C1 segment of cervical spinal cord (tissue), 14 donors: ENCODE data around the gene PRKCH.

ENCODE experiments used
- DNase-seq, 14 donors: peaks; one replicate each; lab custom pipeline; 2025; lab: John Stamatoyannopoulos, UW

PRKCH gene

GRCh38 chr14:61544448-61545330, 223.3 kb downstream of the PRKCH start:
- DNase-seq, result peak in 8 of 14 donors; percentile 3 to 72 (median 46)

- DNase-seq, result peak in 10 of 14 donors; percentile 28 to 82 (median 68)
These were observed 224.5 kb downstream of the PRKCH start for GRCh38 chr14:61545726-61546455.

DNA sequence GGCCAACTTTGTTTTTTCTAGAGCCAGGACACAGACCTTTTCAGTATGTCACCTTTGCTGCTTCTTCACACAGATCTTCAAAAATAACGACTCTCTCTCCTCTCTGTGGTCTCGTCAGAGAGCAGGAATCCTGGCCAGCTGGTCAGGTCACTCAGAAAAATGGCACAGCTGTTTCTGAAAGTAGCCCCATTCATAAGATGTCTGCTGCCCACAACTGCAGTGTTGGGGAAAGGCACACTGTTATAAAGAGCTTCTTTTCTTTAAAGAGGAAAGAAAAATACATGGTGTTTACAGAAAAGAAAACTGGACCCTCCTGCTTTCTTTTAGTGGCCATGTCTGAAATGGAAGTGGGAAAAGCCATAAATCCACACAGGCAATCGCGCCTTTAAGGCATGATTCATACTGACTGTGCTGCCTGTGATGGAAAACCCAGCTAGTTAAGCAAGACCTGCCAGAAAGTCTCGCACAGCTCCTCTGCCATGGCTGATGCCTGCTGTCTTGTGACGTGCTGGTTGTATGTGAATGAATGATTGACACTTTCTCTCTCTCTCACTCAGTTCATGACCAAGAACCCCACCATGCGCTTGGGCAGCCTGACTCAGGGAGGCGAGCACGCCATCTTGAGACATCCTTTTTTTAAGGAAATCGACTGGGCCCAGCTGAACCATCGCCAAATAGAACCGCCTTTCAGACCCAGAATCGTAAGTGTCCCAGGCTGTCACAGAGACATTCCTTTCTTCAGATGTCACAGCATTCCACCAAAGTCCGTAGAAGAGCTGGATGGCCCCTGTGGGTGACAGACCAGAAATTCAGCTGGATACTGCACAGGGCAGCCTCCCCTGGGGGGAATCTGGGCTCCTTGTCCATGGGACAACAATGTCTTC, 226.0 kb downstream of the PRKCH start:
- DNase-seq, result peak in 1 of 14 donors; percentile 8

DNA sequence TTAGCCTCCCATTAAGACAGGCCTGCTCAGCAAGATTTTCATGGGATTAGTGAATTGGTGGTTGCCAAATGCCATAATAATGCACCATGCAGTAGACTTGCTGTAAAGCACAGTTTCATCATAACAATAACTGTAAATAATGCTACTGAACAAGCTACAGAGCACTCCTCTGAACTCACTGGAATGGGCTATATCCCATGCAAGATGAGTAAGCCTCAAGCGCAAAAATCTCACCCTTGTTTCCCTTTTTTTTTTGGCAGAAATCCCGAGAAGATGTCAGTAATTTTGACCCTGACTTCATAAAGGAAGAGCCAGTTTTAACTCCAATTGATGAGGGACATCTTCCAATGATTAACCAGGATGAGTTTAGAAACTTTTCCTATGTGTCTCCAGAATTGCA, 228.0 kb downstream of the PRKCH start:
- no peak for DNase-seq

DNA sequence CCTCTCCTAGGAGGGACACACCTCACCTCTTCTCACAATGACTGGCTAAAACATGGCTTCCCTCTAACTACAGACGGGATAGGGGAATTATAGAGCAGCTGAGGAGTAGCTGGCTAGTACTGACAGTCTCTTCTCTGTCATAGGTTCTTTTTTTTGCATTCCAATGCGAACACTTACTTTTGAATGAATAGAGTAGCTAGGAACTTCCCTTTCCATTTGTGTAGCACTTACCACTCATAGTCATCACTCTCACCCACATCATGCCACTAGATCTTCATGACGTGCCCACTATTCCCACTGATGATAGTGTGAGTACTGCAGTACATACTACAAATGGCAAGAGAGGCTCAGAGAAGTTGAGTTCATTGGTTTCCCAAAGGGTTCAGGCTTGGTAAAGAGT, 230.0 kb downstream of the PRKCH start:
- no peak for DNase-seq

GRCh38 chr14:61552241-61552640, 230.9 kb downstream of the PRKCH start:
- no peak for DNase-seq

- no peak for DNase-seq
These were observed 232.6 kb downstream of the PRKCH start for GRCh38 chr14:61553730-61554641.

- no peak for DNase-seq
These were observed 233.9 kb downstream of the PRKCH start for GRCh38 chr14:61555056-61555838.

DNA sequence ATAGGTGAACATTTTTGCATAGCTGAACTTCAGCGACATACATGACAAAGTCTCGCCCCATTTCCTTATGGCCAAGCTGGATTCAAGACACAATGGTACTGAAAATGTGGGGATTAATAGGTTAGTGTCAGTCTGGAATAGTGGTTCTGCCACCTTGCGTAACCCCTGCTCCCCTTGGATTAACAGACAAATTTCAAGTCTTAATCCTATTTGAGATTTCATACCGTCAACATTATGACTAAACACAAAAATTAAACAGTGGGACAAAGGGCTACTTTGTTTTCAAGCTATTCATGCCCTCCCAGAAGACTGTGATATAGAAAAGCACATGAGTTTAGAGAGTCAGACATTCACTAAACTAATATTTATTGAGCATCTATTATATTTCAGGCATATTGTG, 235.1 kb downstream of the PRKCH start:
- DNase-seq, result no peak

GRCh38 chr14:61557262-61557661, 235.9 kb downstream of the PRKCH start:
- no peak for DNase-seq

GRCh38 chr14:61557854-61558253, 236.5 kb downstream of the PRKCH start:
- DNase-seq, result no peak

DNA sequence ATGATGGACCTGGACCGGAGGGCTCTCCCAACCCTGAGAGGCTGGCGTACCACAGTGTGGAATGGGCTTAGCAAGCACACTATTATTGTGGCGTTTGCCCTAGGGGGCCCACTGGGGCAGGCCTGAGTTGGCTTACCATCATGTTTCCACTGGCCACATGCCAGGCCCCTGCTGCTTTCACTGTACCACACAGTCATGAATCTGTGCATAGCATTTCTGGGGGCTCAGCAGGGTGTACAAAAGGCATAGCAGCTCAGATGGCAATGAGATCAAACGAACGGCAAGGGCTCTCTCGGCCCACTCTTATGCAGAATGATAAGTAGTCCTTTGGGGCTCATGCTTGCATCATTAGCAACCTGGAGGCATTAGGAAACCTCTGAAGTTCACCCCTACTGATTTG, 236.9 kb downstream of the PRKCH start:
- peak in 1 of 14 donors; percentile 5 for DNase-seq

DNA sequence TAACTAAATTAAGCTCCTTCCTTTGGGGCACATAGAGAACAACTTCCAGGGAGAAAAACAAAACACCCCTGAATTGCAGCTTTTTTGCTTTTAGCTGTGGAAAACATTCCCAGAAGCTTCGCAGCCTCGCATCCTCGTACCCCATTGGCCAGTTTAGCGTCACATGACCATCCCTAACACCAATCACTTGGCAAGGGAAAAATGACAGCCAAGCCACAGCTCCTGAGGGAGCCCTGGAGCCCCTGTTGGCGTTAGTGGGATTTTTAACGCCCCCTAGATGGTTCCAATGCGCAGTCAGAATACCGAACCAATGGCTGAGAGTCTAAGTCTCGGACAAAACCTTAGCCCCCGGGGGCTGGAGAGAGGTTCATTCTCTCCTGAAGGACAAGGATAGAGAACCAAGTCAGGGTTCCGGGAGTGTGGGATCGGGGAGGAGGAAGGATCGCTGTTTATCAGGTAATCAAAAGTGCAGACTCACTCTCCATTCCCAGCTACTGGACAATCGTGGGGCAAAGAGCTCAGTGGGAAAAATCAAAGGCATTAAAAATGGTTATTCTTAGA, 238.3 kb downstream of the PRKCH start:
- DNase-seq, result no peak

- DNase-seq, result no peak
These were observed 238.9 kb downstream of the PRKCH start for GRCh38 chr14:61560323-61560722.

- DNase-seq, result no peak
These were observed 239.7 kb downstream of the PRKCH start for GRCh38 chr14:61561104-61561503.

DNA sequence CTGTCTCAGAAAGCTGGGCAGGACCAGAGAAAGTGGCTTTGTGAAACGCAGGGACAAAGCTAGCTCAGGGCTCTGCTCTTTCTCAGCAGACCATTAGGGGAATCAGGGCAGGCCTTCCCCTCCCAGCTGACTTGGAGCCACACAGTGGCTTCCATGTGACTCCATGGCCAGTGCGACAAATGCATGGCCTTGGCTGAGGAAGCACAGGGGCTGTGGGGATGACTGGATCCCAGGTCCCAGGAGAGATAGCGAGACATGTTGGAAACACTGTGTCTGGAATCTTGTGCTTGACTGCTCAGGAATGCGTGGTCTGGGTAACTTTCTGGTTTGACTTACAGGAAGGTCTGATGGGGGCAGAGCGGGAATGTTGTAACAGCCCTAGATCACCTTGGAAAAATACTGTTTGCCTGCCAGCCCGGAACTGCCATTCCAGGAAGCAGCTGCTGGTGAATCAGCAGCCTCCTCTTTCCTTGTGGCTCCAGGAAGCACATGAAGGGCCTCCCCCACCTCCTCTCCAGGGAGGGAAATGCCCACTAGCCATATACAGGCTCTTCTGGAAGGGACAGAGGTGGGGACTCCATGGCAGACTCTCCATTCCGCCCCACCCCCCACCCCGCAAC, 240.4 kb downstream of the PRKCH start:
- peak in 2 of 14 donors; percentile 51 to 71 for DNase-seq

DNA sequence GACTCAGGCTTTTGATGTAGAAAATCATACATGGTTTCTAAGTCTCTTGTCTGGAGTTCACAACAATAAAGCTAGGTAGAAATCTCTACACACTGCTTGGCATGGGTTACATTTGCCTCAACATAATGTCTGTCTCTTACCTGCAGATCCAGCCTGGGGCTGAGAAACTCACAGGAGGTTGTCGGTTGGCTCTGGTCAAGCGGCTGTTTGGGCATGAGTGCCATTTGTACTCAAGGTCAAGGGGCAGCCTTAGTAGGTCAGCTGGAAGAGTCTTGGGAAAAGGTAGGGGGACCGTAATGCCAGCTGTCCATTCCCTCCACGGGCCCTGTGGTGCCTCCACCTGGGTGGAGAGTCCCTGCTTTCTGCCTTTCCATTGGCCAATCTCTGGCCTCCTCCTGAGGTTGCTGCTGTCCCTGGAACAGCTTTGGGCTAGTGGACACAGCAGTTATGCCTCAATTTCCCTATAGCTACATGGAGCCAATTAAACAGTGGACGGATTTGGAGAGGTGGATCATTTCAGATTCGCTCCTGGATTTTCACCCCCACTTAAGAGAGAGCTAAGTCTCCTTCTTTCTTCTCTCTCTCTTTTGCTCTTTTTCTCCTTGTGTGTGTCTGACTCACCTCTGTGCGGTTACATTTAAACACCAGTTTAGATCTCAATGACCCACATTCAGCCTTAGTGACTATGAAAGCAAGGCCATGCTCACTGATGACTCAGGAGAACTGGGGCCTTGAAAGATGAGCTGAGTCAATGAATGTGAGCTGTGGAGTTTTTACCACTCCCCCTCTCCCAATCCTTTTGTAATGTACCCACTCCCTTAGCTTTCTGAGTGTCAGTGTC, 241.2 kb downstream of the PRKCH start:
- DNase-seq, result peak in 1 of 14 donors; percentile 13

GRCh38 chr14:61563162-61563511, 241.8 kb downstream of the PRKCH start:
- DNase-seq, result no peak
